ENCODE results near the gene KYNU. TPM values are rescaled to one million over a fixed set of nuclear protein-coding genes. Genes with fewer than 3 reads are reported as not detected.

KYNU gene
- polyA plus RNA-seq (2013, experiment 1 of 2): 0.10 TPM
- polyA plus RNA-seq (2013, experiment 2 of 2): 0.51 TPM

DNA sequence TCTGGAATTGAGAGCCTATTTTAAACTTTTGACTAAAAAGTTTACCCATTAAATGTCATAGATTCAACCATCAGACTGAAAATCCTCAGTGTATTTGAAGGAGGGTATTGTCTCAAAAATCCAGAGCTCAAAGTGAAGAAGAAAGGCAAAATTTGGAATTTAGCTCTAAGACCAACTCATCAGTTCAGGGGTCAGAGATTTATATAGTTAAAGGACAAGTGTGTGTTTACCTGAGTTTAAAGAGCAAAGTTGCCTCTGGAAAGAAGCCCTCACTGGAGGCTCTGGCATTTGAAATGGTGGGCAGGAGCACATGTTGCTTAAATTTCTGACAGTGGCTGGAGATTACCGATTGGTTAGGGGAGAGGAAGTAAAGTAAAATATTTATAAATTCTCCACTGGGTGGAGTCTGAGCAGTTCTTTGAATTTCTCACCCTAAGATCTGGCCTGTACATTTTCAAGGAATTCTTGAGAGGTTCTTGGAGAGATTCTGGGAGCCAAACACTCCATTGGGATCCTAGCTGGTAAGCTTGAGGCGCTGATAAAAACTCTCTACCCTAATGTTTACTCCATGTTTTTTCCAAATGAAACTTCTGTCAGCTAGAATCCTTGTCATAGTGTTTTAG is at the start of gene KYNU:
Gene KYNU (plus strand): TSS at position 449 of the 623 bp plus-strand sequence. CDS start 7,704 bp downstream, outside the sequence.
- no peak within 1 kb of the TSS for H3K27ac ChIP-seq (ENCODE audit: low read depth, low read length)
- no peaks in the 10 kb centered on the region for H3K27me3 ChIP-seq (ENCODE audit: insufficient read depth, low read length)
- H3K9me3 ChIP-seq (ENCODE audit: insufficient read depth, low read depth, low read length): no peaks in the 10 kb centered on the region
- 85% methylated on average over 2 of the region's 2 CpGs for WGBS
- H3K36me3 ChIP-seq (ENCODE audit: insufficient read depth, low read length): no peaks in the 10 kb centered on the region
- no peaks in the 10 kb centered on the region for H3K4me1 ChIP-seq (ENCODE audit: insufficient read depth, low read length)
- H3K9ac ChIP-seq (ENCODE audit: low read depth, low read length): no peak within 1 kb of the TSS
- H3K4me3 ChIP-seq (ENCODE audit: low read length): no peak within 1 kb of the TSS

DNA sequence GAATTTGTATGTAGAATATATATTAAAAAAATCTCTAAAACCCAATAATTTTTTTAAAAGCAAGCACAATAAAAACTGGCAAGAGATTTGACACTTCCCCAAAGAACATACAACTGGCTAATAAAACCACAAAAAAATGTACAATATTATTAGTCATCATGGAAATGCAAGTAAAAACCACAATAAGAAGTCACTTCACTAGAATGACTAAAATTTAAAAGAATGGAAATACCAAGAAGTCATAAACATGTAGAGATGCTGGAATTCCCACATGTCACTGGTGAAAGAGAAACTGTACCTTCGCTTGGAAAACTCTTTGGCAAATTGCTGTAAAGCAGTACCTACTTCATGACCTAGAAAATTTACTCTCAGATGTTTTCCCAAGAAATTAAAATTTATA is 43.4 kb upstream of the KYNU start:
- Histone ChIP-seq H3K9me3 (ENCODE audit: insufficient read depth, low read depth, low read length) (no peaks in the 10 kb centered on the region), H3K36me3 (ENCODE audit: insufficient read depth, low read length) (no peaks in the 10 kb centered on the region), H3K4me3 (ENCODE audit: low read length) (no peak overlapping the region), H3K27ac (ENCODE audit: low read depth, low read length) (no peak overlapping the region), H3K4me1 (ENCODE audit: insufficient read depth, low read length) (peaks cover 3% of the 10 kb centered on the region; the same call in 1 of the 2 replicates), H3K9ac (ENCODE audit: low read depth, low read length) (no peak overlapping the region), H3K27me3 (ENCODE audit: insufficient read depth, low read length) (no peaks in the 10 kb centered on the region)
- 95% methylated on average over 1 of the region's 1 CpG for WGBS

GRCh38 chr2:142840436-142840835 is 37.0 kb upstream of the KYNU start:
- Histone ChIP-seq H3K4me3 (ENCODE audit: low read length) (no peak overlapping the region), H3K36me3 (ENCODE audit: insufficient read depth, low read length) (no peaks in the 10 kb centered on the region)

GRCh38 chr2:142841788-142842187 is 35.7 kb upstream of the KYNU start:
- H3K9ac ChIP-seq (ENCODE audit: low read depth, low read length): no peak overlapping the region
- no peak overlapping the region for H3K4me3 ChIP-seq (ENCODE audit: low read length)
- WGBS: 90% methylated on average over 1 of the region's 2 CpGs
- H3K27me3 ChIP-seq (ENCODE audit: insufficient read depth, low read length): no peaks in the 10 kb centered on the region
- H3K4me1 ChIP-seq (ENCODE audit: insufficient read depth, low read length): peaks cover 7% of the 10 kb centered on the region; the same call in 1 of the 2 replicates
- H3K9me3 ChIP-seq (ENCODE audit: insufficient read depth, low read depth, low read length): no peaks in the 10 kb centered on the region
- no peak overlapping the region for H3K27ac ChIP-seq (ENCODE audit: low read depth, low read length)
- H3K36me3 ChIP-seq (ENCODE audit: insufficient read depth, low read length): no peaks in the 10 kb centered on the region

More at GRCh38 chr2:142840436-142840835, 37.0 kb upstream of the KYNU start:
- H3K27ac ChIP-seq (ENCODE audit: low read depth, low read length): no peak overlapping the region
- H3K9ac ChIP-seq (ENCODE audit: low read depth, low read length): no peak overlapping the region
- H3K27me3 ChIP-seq (ENCODE audit: insufficient read depth, low read length): no peaks in the 10 kb centered on the region
- H3K4me1 ChIP-seq (ENCODE audit: insufficient read depth, low read length): peaks cover 10% of the 10 kb centered on the region
- no peaks in the 10 kb centered on the region for H3K9me3 ChIP-seq (ENCODE audit: insufficient read depth, low read depth, low read length)

- WGBS: 93% methylated on average over 1 of the region's 1 CpG
- no peaks in the 10 kb centered on the region for H3K9me3 ChIP-seq (ENCODE audit: insufficient read depth, low read depth, low read length)
- no peaks in the 10 kb centered on the region for H3K27me3 ChIP-seq (ENCODE audit: insufficient read depth, low read length)
- no peaks in the 10 kb centered on the region for H3K36me3 ChIP-seq (ENCODE audit: insufficient read depth, low read length)
- H3K9ac ChIP-seq (ENCODE audit: low read depth, low read length): no peak overlapping the region
- peaks cover 7% of the 10 kb centered on the region; the same call in 1 of the 2 replicates for H3K4me1 ChIP-seq (ENCODE audit: insufficient read depth, low read length)
- no peak overlapping the region for H3K27ac ChIP-seq (ENCODE audit: low read depth, low read length)
- no peak overlapping the region for H3K4me3 ChIP-seq (ENCODE audit: low read length)
Measured at GRCh38 chr2:142842369-142842768, 35.1 kb upstream of the KYNU start.

DNA sequence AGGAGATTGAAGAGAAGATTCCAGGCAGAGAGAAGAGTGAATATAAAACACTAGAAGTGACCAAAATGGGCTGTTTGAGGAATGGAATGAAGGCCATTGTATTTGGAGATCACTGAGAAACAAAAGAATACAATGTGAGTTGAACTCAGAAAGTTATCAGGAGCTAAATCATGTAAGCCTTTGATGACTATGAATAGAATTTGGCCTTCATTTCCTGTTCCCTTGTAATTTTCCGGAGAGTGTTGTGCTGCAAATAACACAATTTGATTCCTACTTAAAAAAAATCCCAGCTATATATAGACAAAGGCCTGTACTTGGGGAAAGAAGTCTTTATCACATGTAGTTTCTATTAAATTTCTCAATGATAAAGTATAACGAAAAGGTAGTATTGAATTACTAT is 33.7 kb upstream of the KYNU start:
- peaks cover 7% of the 10 kb centered on the region; the same call in 1 of the 2 replicates for H3K4me1 ChIP-seq (ENCODE audit: insufficient read depth, low read length)
- 0 out of 2 replicates have a peak overlapping the region, but pooled peaks have one; percentile 0 for H3K27ac ChIP-seq (ENCODE audit: low read depth, low read length)
- no CpG with 5 or more reads among the region's 2 CpGs for WGBS
- no peak overlapping the region for H3K4me3 ChIP-seq (ENCODE audit: low read length)
- H3K9ac ChIP-seq (ENCODE audit: low read depth, low read length): no peak overlapping the region
- no peaks in the 10 kb centered on the region for H3K9me3 ChIP-seq (ENCODE audit: insufficient read depth, low read depth, low read length)
- H3K36me3 ChIP-seq (ENCODE audit: insufficient read depth, low read length): no peaks in the 10 kb centered on the region
- H3K27me3 ChIP-seq (ENCODE audit: insufficient read depth, low read length): no peaks in the 10 kb centered on the region

GRCh38 chr2:142848023-142848606 is 29.3 kb upstream of the KYNU start:
- no peak overlapping the region for H3K4me3 ChIP-seq (ENCODE audit: low read length)
- peaks cover 7% of the 10 kb centered on the region; the same call in 1 of the 2 replicates for H3K4me1 ChIP-seq (ENCODE audit: insufficient read depth, low read length)
- H3K36me3 ChIP-seq (ENCODE audit: insufficient read depth, low read length): no peaks in the 10 kb centered on the region
- no peak overlapping the region for H3K27ac ChIP-seq (ENCODE audit: low read depth, low read length)
- WGBS: 100% methylated on average over 1 of the region's 2 CpGs
- H3K9me3 ChIP-seq (ENCODE audit: insufficient read depth, low read depth, low read length): no peaks in the 10 kb centered on the region
- no peaks in the 10 kb centered on the region for H3K27me3 ChIP-seq (ENCODE audit: insufficient read depth, low read length)
- no peak overlapping the region for H3K9ac ChIP-seq (ENCODE audit: low read depth, low read length)

DNA sequence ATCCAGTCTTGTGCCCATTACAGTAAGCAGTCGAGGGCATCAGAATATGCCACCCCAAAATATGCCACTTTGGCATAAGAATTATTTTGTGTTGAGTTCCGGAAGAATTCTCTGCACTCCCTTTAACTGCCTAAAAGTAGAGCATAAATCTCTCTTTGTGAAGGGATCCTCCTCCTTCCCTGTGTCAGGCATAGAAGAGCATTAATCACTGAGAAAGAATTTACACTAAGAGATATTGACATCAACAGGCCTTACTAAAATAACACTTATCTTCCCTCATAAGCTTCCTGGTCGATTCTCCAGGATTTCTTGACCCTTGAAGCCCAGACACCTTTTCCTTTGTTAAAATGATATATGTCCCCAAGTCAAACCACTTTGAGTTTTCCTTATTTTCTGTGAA is 27.6 kb upstream of the KYNU start:
- Histone ChIP-seq H3K9ac (ENCODE audit: low read depth, low read length) (no peak overlapping the region), H3K27ac (ENCODE audit: low read depth, low read length) (no peak overlapping the region), H3K4me1 (ENCODE audit: insufficient read depth, low read length) (no peaks in the 10 kb centered on the region), H3K9me3 (ENCODE audit: insufficient read depth, low read depth, low read length) (no peaks in the 10 kb centered on the region), H3K4me3 (ENCODE audit: low read length) (no peak overlapping the region), H3K36me3 (ENCODE audit: insufficient read depth, low read length) (no peaks in the 10 kb centered on the region), H3K27me3 (ENCODE audit: insufficient read depth, low read length) (no peaks in the 10 kb centered on the region)
- 94% methylated on average over 3 of the region's 3 CpGs for WGBS

DNA sequence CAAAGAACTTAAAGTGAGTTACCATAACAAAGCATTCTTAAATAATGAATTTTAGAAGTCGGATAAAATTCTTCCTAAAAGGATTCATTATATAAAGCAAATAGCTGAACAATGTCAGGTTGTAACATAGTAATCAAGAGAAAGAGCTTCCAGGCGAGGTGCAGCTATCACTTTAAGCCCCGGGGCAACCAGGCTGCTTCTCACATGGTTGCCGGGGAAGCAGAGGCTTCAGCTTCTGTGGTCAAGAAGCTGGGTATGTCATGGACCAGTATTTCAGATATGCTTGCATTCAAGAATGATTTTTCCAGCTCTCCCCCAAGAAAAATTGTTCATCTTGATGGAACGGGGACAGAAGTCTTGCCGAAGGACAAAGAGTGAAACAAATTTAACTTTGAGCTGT is 23.6 kb upstream of the KYNU start:
- no peak overlapping the region for H3K9ac ChIP-seq (ENCODE audit: low read depth, low read length)
- H3K4me1 ChIP-seq (ENCODE audit: insufficient read depth, low read length): no peaks in the 10 kb centered on the region
- H3K27me3 ChIP-seq (ENCODE audit: insufficient read depth, low read length): no peaks in the 10 kb centered on the region
- H3K27ac ChIP-seq (ENCODE audit: low read depth, low read length): no peak overlapping the region
- no peaks in the 10 kb centered on the region for H3K9me3 ChIP-seq (ENCODE audit: insufficient read depth, low read depth, low read length)
- H3K4me3 ChIP-seq (ENCODE audit: low read length): no peak overlapping the region
- H3K36me3 ChIP-seq (ENCODE audit: insufficient read depth, low read length): no peaks in the 10 kb centered on the region
- WGBS: 87% methylated on average over 5 of the region's 6 CpGs

DNA sequence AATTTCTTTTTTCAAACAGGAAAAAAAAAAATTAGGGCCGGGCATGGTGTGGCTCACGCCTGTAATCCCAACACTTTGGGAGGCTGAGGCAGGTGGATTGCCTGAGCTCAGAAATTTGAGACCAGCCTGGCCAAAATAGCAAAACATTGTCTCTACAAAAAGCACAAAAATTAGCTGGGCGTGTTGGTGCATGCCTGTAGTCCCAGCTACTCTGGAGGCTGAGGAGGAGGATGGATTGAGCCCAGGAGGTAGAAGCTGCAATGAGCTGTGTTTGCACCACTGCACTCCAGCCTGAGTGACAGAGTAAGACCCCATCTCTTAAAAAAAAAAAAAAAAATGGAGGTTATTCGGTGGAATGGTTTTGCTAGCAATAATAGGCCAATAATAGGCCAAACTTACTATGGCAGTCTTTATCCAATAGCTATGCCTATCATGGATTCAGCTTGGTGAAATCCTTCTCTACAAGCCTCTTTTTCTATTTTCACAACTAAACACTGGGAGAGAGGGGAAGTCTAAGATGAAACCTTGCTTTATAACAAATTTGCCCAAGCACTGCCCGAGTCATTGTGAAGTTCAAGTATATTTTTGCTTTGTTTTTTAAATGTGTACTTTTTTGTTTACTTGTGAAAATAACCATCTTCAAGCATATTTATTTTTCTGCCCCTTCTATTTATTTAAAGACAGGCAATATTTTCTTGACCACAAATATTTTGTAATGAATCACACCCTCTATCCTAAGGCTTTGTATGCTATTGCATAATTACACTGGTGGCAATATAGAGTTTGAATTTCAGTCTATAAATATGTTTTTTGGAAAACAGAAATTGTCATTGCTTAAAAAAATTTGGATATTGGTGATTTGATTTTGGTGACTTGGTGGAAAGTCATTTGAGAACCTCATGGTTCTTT is 20.0 kb upstream of the KYNU start:
- Histone ChIP-seq H3K27me3 (ENCODE audit: insufficient read depth, low read length) (no peaks in the 10 kb centered on the region), H3K9ac (ENCODE audit: low read depth, low read length) (no peak overlapping the region), H3K36me3 (ENCODE audit: insufficient read depth, low read length) (no peaks in the 10 kb centered on the region), H3K9me3 (ENCODE audit: insufficient read depth, low read depth, low read length) (no peaks in the 10 kb centered on the region), H3K4me1 (ENCODE audit: insufficient read depth, low read length) (no peaks in the 10 kb centered on the region), H3K27ac (ENCODE audit: low read depth, low read length) (no peak overlapping the region), H3K4me3 (ENCODE audit: low read length) (no peak overlapping the region)
- 98% methylated on average over 5 of the region's 5 CpGs for WGBS

- Histone ChIP-seq H3K4me3 (ENCODE audit: low read length) (no peak overlapping the region), H3K27ac (ENCODE audit: low read depth, low read length) (no peak overlapping the region), H3K4me1 (ENCODE audit: insufficient read depth, low read length) (no peaks in the 10 kb centered on the region), H3K27me3 (ENCODE audit: insufficient read depth, low read length) (no peaks in the 10 kb centered on the region), H3K9me3 (ENCODE audit: insufficient read depth, low read depth, low read length) (no peaks in the 10 kb centered on the region), H3K36me3 (ENCODE audit: insufficient read depth, low read length) (no peaks in the 10 kb centered on the region), H3K9ac (ENCODE audit: low read depth, low read length) (no peak overlapping the region)
- WGBS: 96% methylated on average over 1 of the region's 1 CpG
Measured at GRCh38 chr2:142858961-142859360, 18.5 kb upstream of the KYNU start.

Measured in HUES64 (cell line).